Keratinocyte (primary cell): ENCODE measurements around the gene PKLR. TPM values are rescaled to one million over a fixed set of nuclear protein-coding genes. Genes with fewer than 3 reads are reported as not detected.

ENCODE experiments used
- DNase-seq: peaks from one replicate; pipeline ENCODE4 v3.0.0-alpha.2; 2011; ENCODE audit warnings: low read depth, missing footprints, low spot score
- FAIRE-seq: peaks from 2 replicates; lab custom pipeline; 2011; peaks lifted over from hg19 to GRCh38; lab: Jason Lieb, UNC
- H2AFZ ChIP-seq: 2 replicates; pipeline ENCODE4 v1.6.0; 2012; ENCODE audit warnings: low read length, control low read depth, inconsistent platforms; ENCODE audit not compliant: control insufficient read depth
- H3K27ac ChIP-seq: 2 replicates; pipeline ENCODE4 v1.5.1; 2011; ENCODE audit warnings: low read length; ENCODE audit not compliant: control insufficient read depth, insufficient read depth
- H3K27me3 ChIP-seq: 3 replicates; pipeline ENCODE4 v1.6.0; 2011; ENCODE audit warnings: low read length; ENCODE audit not compliant: control insufficient read depth, insufficient read depth; ENCODE audit errors: extremely low read depth
- H3K36me3 ChIP-seq, 2 experiments: 2 replicates in 1 of 2; 3 replicates in 1 of 2; pipeline ENCODE4 v1.5.1; 2011; ENCODE audit warnings: low read length in 2 of 2, mild to moderate bottlenecking in 1 of 2; ENCODE audit not compliant: control insufficient read depth in 2 of 2, insufficient read depth in 2 of 2; ENCODE audit errors: extremely low read depth in 1 of 2
- H3K4me1 ChIP-seq: 3 replicates; pipeline ENCODE4 v1.5.1; 2011; ENCODE audit warnings: low read length; ENCODE audit not compliant: control insufficient read depth, insufficient read depth; ENCODE audit errors: extremely low read depth
- H3K4me2 ChIP-seq: 3 replicates; pipeline ENCODE4 v1.6.0; 2011; ENCODE audit warnings: low read depth, low read length; ENCODE audit not compliant: control insufficient read depth, insufficient read depth; ENCODE audit errors: extremely low read depth
- H3K4me3 ChIP-seq, 3 experiments: fragments of 200-600 bp in 1 of 3; sonication (generic) in 1 of 3; 2 replicates in 2 of 3; 3 replicates in 1 of 3; pipeline ENCODE4 v1.5.1; 2011 to 2016; ENCODE audit warnings: low read length in 3 of 3, mild to moderate bottlenecking in 3 of 3, control low read depth in 2 of 3, inconsistent platforms in 1 of 3, low read depth in 1 of 3, mixed read lengths in 1 of 3, mixed run types in 1 of 3, moderate library complexity in 1 of 3; ENCODE audit not compliant: control insufficient read depth in 2 of 3, insufficient read depth in 2 of 3; ENCODE audit errors: extremely low read depth in 1 of 3
- H3K79me2 ChIP-seq: 2 replicates; pipeline ENCODE4 v1.6.0; 2012; ENCODE audit warnings: low read length; ENCODE audit not compliant: control insufficient read depth, insufficient read depth
- H3K9ac ChIP-seq: 3 replicates; pipeline ENCODE4 v1.6.0; 2011; ENCODE audit warnings: low read length; ENCODE audit not compliant: control insufficient read depth, insufficient read depth; ENCODE audit errors: extremely low read depth
- H3K9me1 ChIP-seq: 3 replicates; pipeline ENCODE4 v1.6.0; 2011; ENCODE audit warnings: low read length; ENCODE audit not compliant: control insufficient read depth, insufficient read depth; ENCODE audit errors: extremely low read depth
- H3K9me3 ChIP-seq: 2 replicates; pipeline ENCODE4 v1.5.1; 2012; ENCODE audit warnings: low read depth, low read length; ENCODE audit not compliant: control insufficient read depth
- H4K20me1 ChIP-seq: 3 replicates; pipeline ENCODE4 v1.6.0; 2011; ENCODE audit warnings: low read length; ENCODE audit not compliant: control insufficient read depth, insufficient read depth; ENCODE audit errors: extremely low read depth
- CTCF ChIP-seq, 3 experiments: IDR thresholded peaks in 1 of 3; conservative IDR thresholded peaks in 1 of 3; optimal IDR thresholded peaks in 1 of 3; 2 replicates in 2 of 3; 3 replicates in 1 of 3; pipeline versions ENCODE3 to v1.5.1; 2011; ENCODE audit warnings: low read length in 3 of 3, mild to moderate bottlenecking in 3 of 3, moderate library complexity in 2 of 3, control low read depth in 1 of 3, inconsistent platforms in 1 of 3; ENCODE audit not compliant: insufficient read depth in 2 of 3; ENCODE audit errors: extremely low read depth in 1 of 3
- EZH2 ChIP-seq: IDR thresholded peaks from one replicate; pipeline ENCODE4 v1.6.1; 2012; ENCODE audit warnings: inconsistent platforms, mild to moderate bottlenecking, low read length, moderate library complexity
- dilution Hi-C: fragments of 300-500 bp; cut with MboI; formaldehyde crosslinking; loops from one replicate; pipeline ENCODE4 v1.7.0; 2020; ENCODE audit warnings: low sequenced_read_pairs; ENCODE audit not compliant: extremely low pct_ligation_motif_present
- polyA plus RNA-seq, 5 experiments: library from polyadenylated mRNA; depleted of rRNA in 3 of 5; stranded (reverse) in 3 of 5; stranded (forward) in 1 of 5; unstranded in 1 of 5; fragments of >200 nt; gene quantifications; 1 replicate in 1 of 5; 2 replicates in 3 of 5; 3 replicates in 1 of 5; pipeline versions ENCODE4 v1.2.1 to v1.2.3, GENCODE V29; 2011 to 2012; ENCODE audit warnings: missing spikeins in 2 of 5, low read depth in 1 of 5, low replicate concordance in 1 of 5

PKLR gene
- polyA plus RNA-seq, 1 donor (not counting 4 experiments of a cell fraction or from before 2014, with no cell fraction given): 0.03 TPM

- no peak overlapping the region for H3K4me3 ChIP-seq
- no peaks in the 10 kb centered on the region for H3K27me3 ChIP-seq
- DNase-seq (no peak), FAIRE-seq (no peak)
- H3K79me2 ChIP-seq: peaks cover 12% of the 10 kb centered on the region
- peaks cover 28% of the 10 kb centered on the region for H4K20me1 ChIP-seq
- no peak overlapping the region for H3K4me2 ChIP-seq
- dilution Hi-C loops: no loop called here
- no peak overlapping the region for H2AFZ ChIP-seq
- peaks cover 33 to 43% of the 10 kb centered on the region in 2 experiments for H3K36me3 ChIP-seq
- H3K27ac ChIP-seq: no peak overlapping the region
- H3K9me3 ChIP-seq: no peaks in the 10 kb centered on the region
- peaks cover 12% of the 10 kb centered on the region for H3K4me1 ChIP-seq
- no peak for TF ChIP-seq CTCF (optimal IDR thresholded peaks at IDR 0.05 in 1 of 3, IDR thresholded peaks at IDR 0.05 in 1 of 3, conservative IDR thresholded peaks at IDR 0.05 in 1 of 3; ENCODE audit: extremely low read depth in 1 of 3, insufficient read depth in 2 of 3, low read length in 3 of 3)
- no peak for TF ChIP-seq EZH2
- no peaks in the 10 kb centered on the region for H3K9me1 ChIP-seq
- no peak overlapping the region for H3K9ac ChIP-seq
Observed at GRCh38 chr1:155318082-155318481, 16.8 kb upstream of the PKLR start.

GRCh38 chr1:155316922-155317321 lies 15.7 kb upstream of the PKLR start:
- H3K9me3 ChIP-seq: no peaks in the 10 kb centered on the region
- peaks cover 35 to 52% of the 10 kb centered on the region in 2 experiments for H3K36me3 ChIP-seq
- peaks cover 30% of the 10 kb centered on the region for H4K20me1 ChIP-seq
- H3K27ac ChIP-seq: no peak overlapping the region
- no peaks in the 10 kb centered on the region for H3K27me3 ChIP-seq
- no peaks in the 10 kb centered on the region for H3K9me1 ChIP-seq
- H3K4me3 ChIP-seq: no peak overlapping the region
- peaks cover 21% of the 10 kb centered on the region for H3K79me2 ChIP-seq
- no peak overlapping the region for H2AFZ ChIP-seq
- FAIRE-seq (no peak), DNase-seq (no peak)
- TF ChIP-seq EZH2: no peak
- TF ChIP-seq CTCF (optimal IDR thresholded peaks at IDR 0.05 in 1 of 3, IDR thresholded peaks at IDR 0.05 in 1 of 3, conservative IDR thresholded peaks at IDR 0.05 in 1 of 3; ENCODE audit: extremely low read depth in 1 of 3, insufficient read depth in 2 of 3, low read length in 3 of 3): no peak
- dilution Hi-C loops: no loop called here
- no peak overlapping the region for H3K4me2 ChIP-seq
- H3K9ac ChIP-seq: no peak overlapping the region
- peaks cover 12% of the 10 kb centered on the region for H3K4me1 ChIP-seq
